Measurements from ENCODE around the gene ZNF3.
A peak's percentile ranks its signal among the peaks of the same experiment; 100 is the strongest.
"Not testable (repeated sequence)": the region's sequence is repeated elsewhere in the genome, so short reads cannot be mapped to it uniquely, and the experiment has no call there.

Gene ZNF3

GRCh38 chr7:100081535-100082102 is at the start of gene ZNF3:
ZNF3 (minus strand) TSS chr7:100081723; CDS start chr7:100077357, 4,366 bp downstream.
- DNase-seq (ENCODE audit: low read depth): peak; percentile 97

GRCh38 chr7:100130608-100131453 is 49.3 kb upstream of the ZNF3 start:
- DNase-seq (ENCODE audit: low read depth): peak; percentile 61

- not testable (repeated sequence) for DNase-seq (ENCODE audit: low read depth)
These were observed 48.7 kb upstream of the ZNF3 start for GRCh38 chr7:100130220-100130607.

GRCh38 chr7:100128637-100128963 is 47.1 kb upstream of the ZNF3 start:
- no peak for DNase-seq (ENCODE audit: low read depth)

- no peak for DNase-seq (ENCODE audit: low read depth)
These were observed 46.5 kb upstream of the ZNF3 start for GRCh38 chr7:100127866-100128636.

- DNase-seq (ENCODE audit: low read depth): peak; percentile 85
These were observed 45.7 kb upstream of the ZNF3 start, which contains the start of gene MBLAC1 for GRCh38 chr7:100126931-100127865. MBLAC1 (plus strand) TSS chr7:100126967; CDS start chr7:100127396, 429 bp downstream.

GRCh38 chr7:100126239-100126930 is 44.9 kb upstream of the ZNF3 start:
- DNase-seq (ENCODE audit: low read depth): no peak

- DNase-seq (ENCODE audit: low read depth): no peak
These were observed 43.0 kb upstream of the ZNF3 start for GRCh38 chr7:100124301-100125230.

- DNase-seq (ENCODE audit: low read depth): no peak
These were observed 41.0 kb upstream of the ZNF3 start for GRCh38 chr7:100122568-100122967.

- DNase-seq (ENCODE audit: low read depth): no peak
These were observed 40.5 kb upstream of the ZNF3 start for GRCh38 chr7:100122067-100122466.

GRCh38 chr7:100120733-100121036 is 39.2 kb upstream of the ZNF3 start:
- DNase-seq (ENCODE audit: low read depth): no peak

- peak; percentile 59 for DNase-seq (ENCODE audit: low read depth)
These were observed 38.6 kb upstream of the ZNF3 start for GRCh38 chr7:100119970-100120732.

- peak; percentile 92 for DNase-seq (ENCODE audit: low read depth)
These were observed 37.8 kb upstream of the ZNF3 start, which contains the start of the genes CNPY4 and TAF6 for GRCh38 chr7:100119072-100119969. CNPY4 (plus strand) TSS chr7:100119634; CDS start chr7:100119745, 111 bp downstream. TAF6 (minus strand) TSS chr7:100119358; CDS start chr7:100114209, 5,149 bp downstream.

- DNase-seq (ENCODE audit: low read depth): no peak
These were observed 37.0 kb upstream of the ZNF3 start for GRCh38 chr7:100118388-100119071.

- no peak for DNase-seq (ENCODE audit: low read depth)
These were observed 33.5 kb upstream of the ZNF3 start for GRCh38 chr7:100115026-100115425.

GRCh38 chr7:100111914-100112313 is 30.4 kb upstream of the ZNF3 start:
- DNase-seq (ENCODE audit: low read depth): no peak

GRCh38 chr7:100111156-100111555 is 29.6 kb upstream of the ZNF3 start:
- DNase-seq (ENCODE audit: low read depth): no peak

Measured in T-helper 22 cell (primary cell).